Coronary artery (tissue), 2 donors: ENCODE data around the gene CARD16.
A peak's percentile ranks its signal among the peaks of the same experiment; 100 is the strongest.

ENCODE experiments used
- DNase-seq: peaks from one replicate; pipeline ENCODE4 v3.0.0-alpha.2; 2017; ENCODE audit warnings: low spot score
- H3K27ac ChIP-seq, 2 donors: fragments of 200-600 bp; sonication (generic); one replicate each; pipeline ENCODE4 v1.5.1; 2016 to 2019
- H3K4me3 ChIP-seq: fragments of 200-600 bp; sonication (generic); 2 replicates; pipeline ENCODE4 v1.5.1; 2016; ENCODE audit warnings: mild to moderate bottlenecking, moderate library complexity
- CTCF ChIP-seq: fragments of 200-600 bp; sonication (generic); IDR thresholded peaks from one replicate; pipeline ENCODE4 v1.5.1; 2019; ENCODE audit warnings: antibody characterized with exemption

The CARD16 gene

GRCh38 chr11:105054723-105055493 lies 9.8 kb upstream of the CARD16 start:
- no peak overlapping the region for H3K27ac ChIP-seq
- no peak for TF ChIP-seq CTCF
- H3K4me3 ChIP-seq: no peak overlapping the region
- no peak for DNase-seq

GRCh38 chr11:105052487-105052886 lies 7.4 kb upstream of the CARD16 start:
- no peak for TF ChIP-seq CTCF

GRCh38 chr11:105051559-105051958 lies 6.4 kb upstream of the CARD16 start:
- TF ChIP-seq CTCF: no peak
- Histone ChIP-seq H3K4me3 (no peak overlapping the region), H3K27ac (no peak overlapping the region)
- no peak for DNase-seq

More at GRCh38 chr11:105052487-105052886, 7.4 kb upstream of the CARD16 start:
- no peak for DNase-seq
- Histone ChIP-seq H3K27ac (no peak overlapping the region), H3K4me3 (no peak overlapping the region)

- no peak overlapping the region for H3K27ac ChIP-seq
- DNase-seq: no peak
- H3K4me3 ChIP-seq: no peak overlapping the region
- no peak for TF ChIP-seq CTCF
Measured at GRCh38 chr11:105049481-105049880, 4.3 kb upstream of the CARD16 start.

- H3K4me3 ChIP-seq: no peak overlapping the region
- TF ChIP-seq CTCF: no peak
- DNase-seq: no peak
Measured at GRCh38 chr11:105046898-105047579, 1.9 kb upstream of the CARD16 start.

GRCh38 chr11:105045676-105046296 lies 651 bp upstream of the CARD16 start:
- H3K27ac ChIP-seq: peak overlapping the region in 1 of 2 donors; percentile 17
- no peak for DNase-seq
- no peak for TF ChIP-seq CTCF
- peak overlapping the region; percentile 58 for H3K4me3 ChIP-seq

More at GRCh38 chr11:105046898-105047579, 1.9 kb upstream of the CARD16 start:
- H3K27ac ChIP-seq: peak overlapping the region in 1 of 2 donors; percentile 19
